ENCODE data around the gene FAAH. TPM values are rescaled to one million over a fixed set of nuclear protein-coding genes. Genes with fewer than 3 reads are reported as not detected.

The FAAH gene
- total and polyA plus RNA-seq, 2 of the 13 experiments (the other 11 are each of a cell fraction or from before 2014, with no cell fraction given): 5.4 to 11.0 TPM

- TF ChIP-seq, protein P1, sequence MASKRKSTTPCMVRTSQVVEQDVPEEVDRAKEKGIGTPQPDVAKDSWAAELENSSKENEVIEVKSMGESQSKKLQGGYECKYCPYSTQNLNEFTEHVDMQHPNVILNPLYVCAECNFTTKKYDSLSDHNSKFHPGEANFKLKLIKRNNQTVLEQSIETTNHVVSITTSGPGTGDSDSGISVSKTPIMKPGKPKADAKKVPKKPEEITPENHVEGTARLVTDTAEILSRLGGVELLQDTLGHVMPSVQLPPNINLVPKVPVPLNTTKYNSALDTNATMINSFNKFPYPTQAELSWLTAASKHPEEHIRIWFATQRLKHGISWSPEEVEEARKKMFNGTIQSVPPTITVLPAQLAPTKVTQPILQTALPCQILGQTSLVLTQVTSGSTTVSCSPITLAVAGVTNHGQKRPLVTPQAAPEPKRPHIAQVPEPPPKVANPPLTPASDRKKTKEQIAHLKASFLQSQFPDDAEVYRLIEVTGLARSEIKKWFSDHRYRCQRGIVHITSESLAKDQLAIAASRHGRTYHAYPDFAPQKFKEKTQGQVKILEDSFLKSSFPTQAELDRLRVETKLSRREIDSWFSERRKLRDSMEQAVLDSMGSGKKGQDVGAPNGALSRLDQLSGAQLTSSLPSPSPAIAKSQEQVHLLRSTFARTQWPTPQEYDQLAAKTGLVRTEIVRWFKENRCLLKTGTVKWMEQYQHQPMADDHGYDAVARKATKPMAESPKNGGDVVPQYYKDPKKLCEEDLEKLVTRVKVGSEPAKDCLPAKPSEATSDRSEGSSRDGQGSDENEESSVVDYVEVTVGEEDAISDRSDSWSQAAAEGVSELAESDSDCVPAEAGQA (IDR thresholded peaks at IDR 0.05; ENCODE audit: low read depth): no peak
- TF ChIP-seq, protein P1 (CRISPR knock-in tag; IDR thresholded peaks at IDR 0.05; ENCODE audit: borderline replicate concordance): no peak
- TF ChIP-seq ZNF75D (CRISPR knock-in tag; IDR thresholded peaks at IDR 0.05; ENCODE audit: borderline replicate concordance): no peak
- TF ChIP-seq, protein P2, sequence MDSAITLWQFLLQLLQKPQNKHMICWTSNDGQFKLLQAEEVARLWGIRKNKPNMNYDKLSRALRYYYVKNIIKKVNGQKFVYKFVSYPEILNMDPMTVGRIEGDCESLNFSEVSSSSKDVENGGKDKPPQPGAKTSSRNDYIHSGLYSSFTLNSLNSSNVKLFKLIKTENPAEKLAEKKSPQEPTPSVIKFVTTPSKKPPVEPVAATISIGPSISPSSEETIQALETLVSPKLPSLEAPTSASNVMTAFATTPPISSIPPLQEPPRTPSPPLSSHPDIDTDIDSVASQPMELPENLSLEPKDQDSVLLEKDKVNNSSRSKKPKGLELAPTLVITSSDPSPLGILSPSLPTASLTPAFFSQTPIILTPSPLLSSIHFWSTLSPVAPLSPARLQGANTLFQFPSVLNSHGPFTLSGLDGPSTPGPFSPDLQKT (CRISPR knock-in tag; IDR thresholded peaks at IDR 0.05; ENCODE audit: borderline replicate concordance): no peak
- TF ChIP-seq ZSCAN12 (CRISPR knock-in tag; IDR thresholded peaks at IDR 0.05): no peak
- no peak for TF ChIP-seq PBX3 (CRISPR knock-in tag; IDR thresholded peaks at IDR 0.05; ENCODE audit: borderline replicate concordance)
- no peak for TF ChIP-seq WIZ (CRISPR knock-in tag; IDR thresholded peaks at IDR 0.05)
- no peak for TF ChIP-seq REL (CRISPR knock-in tag; conservative IDR thresholded peaks at IDR 0.05)
- no peak for TF ChIP-seq HNRNPK (IDR thresholded peaks at IDR 0.05; ENCODE audit: low read depth, low read length, poor library complexity, severe bottlenecking)
- no peak for TF ChIP-seq ATAD3A (CRISPR knock-in tag; IDR thresholded peaks at IDR 0.05)
- TF ChIP-seq SALL2 (CRISPR knock-in tag; IDR thresholded peaks at IDR 0.05): no peak
- no peak for TF ChIP-seq ZNF441 (CRISPR knock-in tag; IDR thresholded peaks at IDR 0.05; ENCODE audit: borderline replicate concordance)
- TF ChIP-seq ZNF746 (CRISPR knock-in tag; IDR thresholded peaks at IDR 0.05): 0 out of 2 replicates have a peak, but pooled peaks have one; percentile 33
- TF ChIP-seq SRY (CRISPR knock-in tag; IDR thresholded peaks at IDR 0.05): 0 out of 2 replicates have a peak, but pooled peaks have one; percentile 40
- TF ChIP-seq REPIN1 (CRISPR knock-in tag; IDR thresholded peaks at IDR 0.05; ENCODE audit: borderline replicate concordance, low read depth): peak; percentile 88
- TF ChIP-seq MAF1 (CRISPR knock-in tag; IDR thresholded peaks at IDR 0.05; ENCODE audit: borderline replicate concordance): no peak
- peak; percentile 37; the same call in 1 of the 2 replicates for TF ChIP-seq ZBTB33 (CRISPR knock-in tag; IDR thresholded peaks at IDR 0.05)
- no peak for TF ChIP-seq ZNF709 (CRISPR knock-in tag; IDR thresholded peaks at IDR 0.05)
Observed at GRCh38 chr1:46401964-46402626, 8.0 kb downstream of the FAAH start (continued).
